ENCODE measurements around the gene PRKCA. TPM values are rescaled to one million over a fixed set of nuclear protein-coding genes. Genes with fewer than 3 reads are reported as not detected.

Gene PRKCA
- total and polyA plus RNA-seq, 2 donors (not counting 3 experiments of a cell fraction or from before 2014, with no cell fraction given), result 7.5 to 34.2 TPM

DNA sequence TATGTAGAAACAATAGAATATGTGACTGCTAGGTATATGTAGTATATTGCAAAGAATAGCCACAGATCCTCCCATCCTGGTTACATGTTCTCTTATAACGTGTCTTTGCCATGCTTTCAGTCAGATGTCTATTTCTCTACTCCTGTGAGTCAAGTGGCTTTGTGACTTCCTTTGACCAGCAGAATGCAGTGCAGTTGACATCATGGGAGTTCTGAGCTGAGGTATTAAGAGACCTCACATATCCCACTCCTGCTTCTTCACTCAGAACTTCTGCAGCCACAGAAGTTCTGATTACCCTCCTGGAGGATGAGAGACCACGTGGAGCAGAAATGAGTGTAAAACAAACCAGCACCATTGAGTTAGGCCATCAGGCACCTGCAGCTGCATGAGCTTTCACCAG is 222.5 kb downstream of the PRKCA start:
- H3K9ac ChIP-seq (replicated peaks; ENCODE audit: extremely low read depth, insufficient read depth, low read length), result no peak overlapping the region
- DNase-seq (ENCODE audit: low read depth, low spot score), result no peak
- no peaks in the 10 kb centered on the region for H3K9me3 ChIP-seq (replicated peaks; ENCODE audit: control insufficient read depth, insufficient read depth, low read length)
- peaks cover 4% of the 10 kb centered on the region for H3K79me2 ChIP-seq (ENCODE audit: control insufficient read depth, insufficient read depth, low read length)
- dilution Hi-C loops (cut with MboI; ENCODE audit: extremely low pct_ligation_motif_present, low sequenced_read_pairs) (no loop called here), intact Hi-C loops (cut with micrococcal nuclease) (no loop called here)
- no peaks in the 10 kb centered on the region for H3K9me1 ChIP-seq (replicated peaks; ENCODE audit: control insufficient read depth, extremely low read depth, insufficient read depth, low read length)
- H3K27ac ChIP-seq (ENCODE audit: insufficient read depth, low read depth, low read length), result no peak overlapping the region
- no peak overlapping the region for H3K4me3 ChIP-seq (replicated peaks in 1 of 3; ENCODE audit: insufficient read depth in 1 of 3, low read depth in 1 of 3, low read length in 3 of 3)
- no peak for FAIRE-seq
- no peak overlapping the region for H3K4me2 ChIP-seq (ENCODE audit: insufficient read depth, low read length)
- CTCF ChIA-PET, result no interaction called here
- H4K20me1 ChIP-seq (replicated peaks; ENCODE audit: control insufficient read depth, extremely low read depth, insufficient read depth, low read length), result no peaks in the 10 kb centered on the region
- H2AFZ ChIP-seq (ENCODE audit: low read depth, low read length), result no peak overlapping the region
- H3K27me3 ChIP-seq (ENCODE audit: control insufficient read depth in 2 of 2, insufficient read depth in 2 of 2, low read length in 2 of 2), result no peaks in the 10 kb centered on the region
- no peaks in the 10 kb centered on the region for H3K36me3 ChIP-seq (ENCODE audit: control insufficient read depth in 2 of 2, extremely low read depth in 1 of 2, insufficient read depth in 2 of 2, low read length in 2 of 2)
- no peak for TF ChIP-seq JUN (IDR thresholded peaks at IDR 0.05; ENCODE audit: borderline replicate concordance, insufficient read depth, insufficient read length, low read depth)
- TF ChIP-seq MYC (IDR thresholded peaks at IDR 0.05; ENCODE audit: low read depth, low read length), result no peak
- no peak for TF ChIP-seq POLR2A (IDR thresholded peaks at IDR 0.05; ENCODE audit: low read depth, low read length)
- TF ChIP-seq POLR2AphosphoS5 (IDR thresholded peaks at IDR 0.05; ENCODE audit: insufficient read depth, low read depth, low read length), result no peak
- TF ChIP-seq EZH2 (IDR thresholded peaks at IDR 0.05; ENCODE audit: borderline replicate concordance, low read depth, low read length, severe bottlenecking), result no peak
- TF ChIP-seq FOS (IDR thresholded peaks at IDR 0.05; ENCODE audit: borderline replicate concordance, insufficient read depth, low read length), result no peak
- TF ChIP-seq GATA2 (IDR thresholded peaks at IDR 0.05; ENCODE audit: insufficient read depth, insufficient read length, low read depth, low read length), result no peak
- TF ChIP-seq, protein P1, sequence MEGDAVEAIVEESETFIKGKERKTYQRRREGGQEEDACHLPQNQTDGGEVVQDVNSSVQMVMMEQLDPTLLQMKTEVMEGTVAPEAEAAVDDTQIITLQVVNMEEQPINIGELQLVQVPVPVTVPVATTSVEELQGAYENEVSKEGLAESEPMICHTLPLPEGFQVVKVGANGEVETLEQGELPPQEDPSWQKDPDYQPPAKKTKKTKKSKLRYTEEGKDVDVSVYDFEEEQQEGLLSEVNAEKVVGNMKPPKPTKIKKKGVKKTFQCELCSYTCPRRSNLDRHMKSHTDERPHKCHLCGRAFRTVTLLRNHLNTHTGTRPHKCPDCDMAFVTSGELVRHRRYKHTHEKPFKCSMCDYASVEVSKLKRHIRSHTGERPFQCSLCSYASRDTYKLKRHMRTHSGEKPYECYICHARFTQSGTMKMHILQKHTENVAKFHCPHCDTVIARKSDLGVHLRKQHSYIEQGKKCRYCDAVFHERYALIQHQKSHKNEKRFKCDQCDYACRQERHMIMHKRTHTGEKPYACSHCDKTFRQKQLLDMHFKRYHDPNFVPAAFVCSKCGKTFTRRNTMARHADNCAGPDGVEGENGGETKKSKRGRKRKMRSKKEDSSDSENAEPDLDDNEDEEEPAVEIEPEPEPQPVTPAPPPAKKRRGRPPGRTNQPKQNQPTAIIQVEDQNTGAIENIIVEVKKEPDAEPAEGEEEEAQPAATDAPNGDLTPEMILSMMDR (IDR thresholded peaks at IDR 0.05; ENCODE audit: extremely low read depth in 1 of 2, insufficient read depth in 1 of 2, low read depth in 1 of 2, low read length in 2 of 2), result no peak
- TF ChIP-seq, protein P2, sequence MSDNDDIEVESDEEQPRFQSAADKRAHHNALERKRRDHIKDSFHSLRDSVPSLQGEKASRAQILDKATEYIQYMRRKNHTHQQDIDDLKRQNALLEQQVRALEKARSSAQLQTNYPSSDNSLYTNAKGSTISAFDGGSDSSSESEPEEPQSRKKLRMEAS (IDR thresholded peaks at IDR 0.05; ENCODE audit: insufficient read depth, insufficient read length), result no peak
- H3K4me1 ChIP-seq (ENCODE audit: control insufficient read depth, extremely low read depth, insufficient read depth, low read length), result no peaks in the 10 kb centered on the region
- POLR2A ChIA-PET, result no interaction called here
- no TSS peak for BruUV-seq (replicated peaks)

Measured in endothelial cell of umbilical vein (primary cell).